ENCODE data around the gene STMN1. TPM values are rescaled to one million over a fixed set of nuclear protein-coding genes. Genes with fewer than 3 reads are reported as not detected.

Gene STMN1
- total and polyA plus RNA-seq, 9 of the 15 experiments (the other 6 are each of a cell fraction or from before 2014, with no cell fraction given) = 269 to 2,153 (median 595) TPM

DNA sequence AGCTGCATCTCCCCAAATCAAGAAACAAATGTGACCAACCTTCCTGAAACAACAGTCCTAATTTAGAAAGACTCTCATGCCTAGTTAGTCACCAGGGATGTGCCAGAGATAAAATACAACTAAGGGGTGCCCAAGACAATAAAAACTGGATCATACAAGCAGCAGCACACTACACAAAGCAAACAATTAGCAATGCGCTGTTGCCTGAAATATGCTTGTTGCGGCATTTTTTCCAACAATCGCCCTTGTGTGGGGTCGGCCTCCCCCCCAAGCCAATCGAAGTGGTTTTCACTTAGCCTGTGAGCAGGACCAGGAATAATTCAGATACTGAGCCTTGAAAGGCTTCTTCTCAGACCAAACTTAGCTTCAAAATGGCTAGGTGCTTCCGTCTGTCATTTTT lies 1.4 kb upstream of the STMN1 start:
- in situ Hi-C loops (cut with MboI) = no loop called here
- Histone ChIP-seq H4K20me1 (replicated peaks; ENCODE audit: control insufficient read depth, insufficient read depth, low read length) (peaks cover 22% of the 10 kb centered on the region), H2AFZ (ENCODE audit: low read depth, low read length) (peak overlapping the region; percentile 95), H3K9me3 (replicated peaks; ENCODE audit: control insufficient read depth, insufficient read depth, low read depth, low read length) (no peaks in the 10 kb centered on the region), H3K36me3 (ENCODE audit: control insufficient read depth, insufficient read depth, low read length) (peaks cover 21% of the 10 kb centered on the region), H3K9me1 (ENCODE audit: control insufficient read depth, insufficient read depth, low read length) (peaks cover 6% of the 10 kb centered on the region), H3K4me3 (no peak overlapping the region), H3K27ac (ENCODE audit: extremely low read depth, low read depth, low read length) (no peak overlapping the region), H3K4me2 (ENCODE audit: insufficient read depth, low read length) (no peak overlapping the region), H3K27me3 (ENCODE audit: control insufficient read depth in 2 of 2, insufficient read depth in 2 of 2, low read length in 2 of 2) (no peaks in the 10 kb centered on the region), H3K79me2 (ENCODE audit: control insufficient read depth, insufficient read depth, low read length) (peaks cover 34% of the 10 kb centered on the region), H3K4me1 (replicated peaks in 1 of 2; ENCODE audit: control insufficient read depth in 2 of 2, insufficient read depth in 2 of 2, low read length in 2 of 2) (peaks cover 19 to 24% of the 10 kb centered on the region in 2 experiments; a peak in 4 of 5 replicates), H3K9ac (ENCODE audit: insufficient read depth in 1 of 2, low read depth in 2 of 2, low read length in 2 of 2) (no peak overlapping the region; a peak in 1 of 4 replicates)
- 87% methylated on average over 6 of the region's 6 CpGs for WGBS (ENCODE audit: insufficient coverage, low coverage, missing lambda C conversion rate)
- TF ChIP-seq MAFF (IDR thresholded peaks at IDR 0.05; ENCODE audit: low read length) (peak; percentile 32; the same call in 1 of the 2 replicates), MAFK (IDR thresholded peaks at IDR 0.05; ENCODE audit: low read length) (0 out of 2 replicates have a peak, but pooled peaks have one; percentile 19), NFIC (IDR thresholded peaks at IDR 0.05) (no peak), ZNF316 (IDR thresholded peaks at IDR 0.05) (peak; percentile 72), TEAD4 (IDR thresholded peaks at IDR 0.05; ENCODE audit: low read length) (no peak), TEAD4 (CRISPR knock-in tag; IDR thresholded peaks at IDR 0.05; ENCODE audit: borderline replicate concordance) (no peak)
- no TSS peak for BruUV-seq (replicated peaks)
- intact Hi-C loops (cut with micrococcal nuclease) = loop anchor here (2.0 kb wide), 1 partner anchor 25 kb away; no protein-coding TSS in a partner anchor
- ChIA-PET POLR2A (interaction anchor here (0.7 to 4.6 kb wide), 8 partner anchors 9 to 26 kb away, joined by 3 to 19 read pairs (median 5); no protein-coding TSS in a partner anchor), CTCF (ENCODE audit: low intra/inter-chr PET ratio) (no interaction called here)
- DNase-seq (ENCODE audit: extremely low read depth in 1 of 4, low spot score in 3 of 4) (no peak), ATAC-seq (no peak), FAIRE-seq (no peak)
